ENCODE results near the gene MFAP4. TPM values are rescaled to one million over a fixed set of nuclear protein-coding genes. Genes with fewer than 3 reads are reported as not detected.

The MFAP4 gene
- total and polyA plus RNA-seq, 8 donors = 1.2 to 25.5 (median 11.5) TPM

DNA sequence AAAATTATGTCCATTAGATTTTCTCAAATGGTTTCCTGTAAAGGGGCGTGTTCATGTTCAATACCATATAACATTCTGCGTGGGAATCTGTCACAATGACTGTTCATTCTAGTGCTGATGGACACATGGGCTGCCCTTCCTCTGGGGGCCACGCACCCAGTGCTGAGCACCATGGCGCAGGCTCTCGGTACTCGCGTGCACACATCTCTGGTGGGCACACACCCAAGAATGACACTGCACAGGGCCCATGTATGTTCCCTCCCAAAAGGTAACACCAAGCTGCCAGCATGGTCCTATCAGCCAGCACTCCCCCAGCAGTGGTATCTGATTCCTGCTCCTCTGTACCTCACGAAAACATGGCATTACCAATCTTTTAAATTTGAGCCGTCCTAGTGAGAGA, 38.2 kb downstream of the MFAP4 start:
- H3K4me3 ChIP-seq = no peak overlapping the region
- intact Hi-C loops (cut with DNase I) = no loop called here
- no peak overlapping the region for H3K27ac ChIP-seq
- no peaks in the 10 kb centered on the region for H3K36me3 ChIP-seq
- 92 to 99% methylated on average over 9 of the region's 9 CpGs for WGBS, 2 donors
- ATAC-seq = no peak
- TF ChIP-seq, protein P1, sequence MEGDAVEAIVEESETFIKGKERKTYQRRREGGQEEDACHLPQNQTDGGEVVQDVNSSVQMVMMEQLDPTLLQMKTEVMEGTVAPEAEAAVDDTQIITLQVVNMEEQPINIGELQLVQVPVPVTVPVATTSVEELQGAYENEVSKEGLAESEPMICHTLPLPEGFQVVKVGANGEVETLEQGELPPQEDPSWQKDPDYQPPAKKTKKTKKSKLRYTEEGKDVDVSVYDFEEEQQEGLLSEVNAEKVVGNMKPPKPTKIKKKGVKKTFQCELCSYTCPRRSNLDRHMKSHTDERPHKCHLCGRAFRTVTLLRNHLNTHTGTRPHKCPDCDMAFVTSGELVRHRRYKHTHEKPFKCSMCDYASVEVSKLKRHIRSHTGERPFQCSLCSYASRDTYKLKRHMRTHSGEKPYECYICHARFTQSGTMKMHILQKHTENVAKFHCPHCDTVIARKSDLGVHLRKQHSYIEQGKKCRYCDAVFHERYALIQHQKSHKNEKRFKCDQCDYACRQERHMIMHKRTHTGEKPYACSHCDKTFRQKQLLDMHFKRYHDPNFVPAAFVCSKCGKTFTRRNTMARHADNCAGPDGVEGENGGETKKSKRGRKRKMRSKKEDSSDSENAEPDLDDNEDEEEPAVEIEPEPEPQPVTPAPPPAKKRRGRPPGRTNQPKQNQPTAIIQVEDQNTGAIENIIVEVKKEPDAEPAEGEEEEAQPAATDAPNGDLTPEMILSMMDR (IDR thresholded peaks at IDR 0.05) = no peak
- DNase-seq = peak in 1 of 6 donors; percentile 27
- H3K4me1 ChIP-seq = no peaks in the 10 kb centered on the region
- no peak for FAIRE-seq
- H3K9me3 ChIP-seq = no peaks in the 10 kb centered on the region
- no peaks in the 10 kb centered on the region for H3K27me3 ChIP-seq

DNA sequence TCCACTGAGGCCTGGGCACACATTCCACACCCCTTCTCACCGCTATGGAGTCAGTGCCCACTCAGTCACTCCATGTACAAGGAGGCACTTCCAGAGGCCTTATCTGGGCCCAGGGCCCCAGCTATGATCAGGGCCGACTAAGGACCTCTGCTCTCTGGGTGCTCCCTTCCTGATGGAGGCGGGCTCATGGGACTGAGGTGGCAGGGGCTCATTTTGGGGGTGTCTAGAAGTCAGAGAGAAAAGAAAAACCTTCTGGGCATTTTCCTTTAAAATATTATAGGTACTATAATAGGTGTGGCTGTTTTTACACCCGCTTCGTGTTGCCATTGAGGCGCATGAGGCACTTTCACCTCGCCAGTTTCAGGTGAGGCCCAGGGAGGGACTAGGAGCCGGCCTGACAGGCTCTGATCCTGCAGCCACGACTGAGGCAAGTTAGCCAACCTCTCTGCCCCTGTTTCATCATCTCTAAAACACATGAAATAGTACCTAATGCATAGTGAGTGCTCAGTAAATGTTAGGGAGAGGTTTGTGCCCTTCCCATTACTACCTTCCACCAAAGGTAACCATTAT, 38.8 kb downstream of the MFAP4 start:
- H3K9me3 ChIP-seq = no peaks in the 10 kb centered on the region
- no peaks in the 10 kb centered on the region for H3K36me3 ChIP-seq
- 84 to 93% methylated on average over 9 of the region's 9 CpGs for WGBS, 2 donors
- TF ChIP-seq, protein P1 (IDR thresholded peaks at IDR 0.05) = no peak
- FAIRE-seq (no peak), ATAC-seq (no peak), DNase-seq (peak in 1 of 6 donors; percentile 31)
- H3K27me3 ChIP-seq = no peaks in the 10 kb centered on the region
- H3K4me3 ChIP-seq = no peak overlapping the region
- no peaks in the 10 kb centered on the region for H3K4me1 ChIP-seq
- intact Hi-C loops (cut with DNase I) = no loop called here
- no peak overlapping the region for H3K27ac ChIP-seq

DNA sequence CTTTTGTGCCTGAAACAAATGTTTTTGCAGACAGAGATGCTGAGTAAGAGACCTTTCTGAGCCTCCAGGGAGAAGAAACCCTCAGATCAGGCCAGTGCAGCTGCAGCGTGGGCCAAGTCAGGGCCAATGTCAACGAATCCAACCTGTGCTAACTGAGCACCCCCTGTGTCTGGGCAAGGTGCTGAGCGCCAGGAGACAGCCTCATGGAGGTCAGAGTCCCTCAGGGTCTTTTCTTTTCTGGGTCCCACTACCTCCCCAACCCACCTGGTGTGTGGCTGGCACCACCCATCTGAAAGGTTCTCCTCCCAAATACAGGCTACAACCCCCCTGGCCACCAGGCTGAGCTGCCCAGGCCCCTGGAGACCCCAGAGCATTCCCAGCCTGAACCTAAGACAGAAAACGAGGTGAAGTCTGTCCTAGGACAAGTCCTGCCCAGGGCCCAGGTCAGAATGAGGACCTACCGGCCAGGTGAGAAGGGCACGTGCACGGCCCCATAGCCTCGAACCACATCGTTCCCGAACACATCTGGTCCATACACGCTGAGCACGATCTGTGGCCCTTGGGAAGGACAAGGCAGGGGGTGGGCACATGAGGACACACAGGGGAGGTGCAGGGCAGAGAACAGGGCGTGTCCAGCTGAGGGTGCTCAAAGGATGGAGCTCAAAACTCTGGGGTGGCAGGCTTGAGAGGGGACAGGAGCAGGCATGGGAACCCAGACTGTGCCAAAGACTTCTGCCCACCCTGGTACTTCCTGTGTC, 39.5 kb downstream of the MFAP4 start:
- H3K27ac ChIP-seq = no peak overlapping the region
- WGBS, 2 donors = 91 to 93% methylated on average over 13 of the region's 13 CpGs
- H3K9me3 ChIP-seq = no peaks in the 10 kb centered on the region
- no peaks in the 10 kb centered on the region for H3K4me1 ChIP-seq
- H3K27me3 ChIP-seq = no peaks in the 10 kb centered on the region
- H3K36me3 ChIP-seq = no peaks in the 10 kb centered on the region
- no peak for FAIRE-seq
- TF ChIP-seq, protein P1 (IDR thresholded peaks at IDR 0.05) = no peak
- ATAC-seq = no peak
- DNase-seq = peak in 1 of 6 donors; percentile 49
- intact Hi-C loops (cut with DNase I) = no loop called here
- H3K4me3 ChIP-seq = no peak overlapping the region

DNA sequence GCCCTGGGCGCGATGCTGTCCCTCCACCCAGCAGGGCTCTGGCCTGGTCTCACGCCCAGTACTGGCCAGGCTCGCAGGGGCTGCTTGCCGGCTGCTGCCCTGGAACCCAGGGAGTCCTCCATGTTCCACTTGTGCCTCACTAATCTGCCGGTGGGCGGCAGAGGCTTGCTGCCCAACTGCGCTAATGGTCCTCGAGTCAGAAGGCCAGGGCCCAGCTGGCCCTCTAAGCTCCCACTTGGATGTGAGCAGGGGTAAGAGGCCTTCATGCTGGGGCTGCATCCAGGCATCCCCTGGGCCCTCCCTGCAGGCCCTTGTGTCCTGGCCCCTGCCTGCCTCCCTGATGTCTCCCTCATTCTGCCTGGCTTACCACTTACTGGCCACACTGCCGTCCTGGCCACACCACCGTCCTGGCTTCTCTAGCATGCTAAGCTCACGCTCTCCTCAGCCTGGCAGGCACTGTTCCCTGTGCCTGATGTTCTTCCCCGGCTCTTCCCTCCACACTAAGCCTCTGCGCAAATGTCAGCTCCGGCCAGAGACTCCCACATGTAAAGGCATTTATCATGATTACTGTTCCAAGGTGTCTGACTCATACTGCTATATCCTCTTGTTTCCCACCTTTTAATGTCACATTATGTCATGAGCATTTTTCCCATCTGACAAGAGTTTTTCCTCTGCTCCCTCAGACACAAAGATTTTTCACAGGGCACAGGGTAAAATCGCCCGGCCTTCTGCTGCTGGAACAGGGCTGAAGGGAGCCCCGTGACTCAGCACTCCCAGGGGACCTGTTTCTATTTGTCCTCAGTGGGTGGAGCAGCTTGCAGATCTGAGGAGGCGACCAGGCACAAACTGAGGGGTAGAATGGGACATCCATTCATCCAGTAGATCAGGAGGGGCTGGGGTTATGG, 40.4 kb downstream of the MFAP4 start:
- H3K27me3 ChIP-seq = no peaks in the 10 kb centered on the region
- H3K4me1 ChIP-seq = no peaks in the 10 kb centered on the region
- 84 to 90% methylated on average over 19 of the region's 19 CpGs for WGBS, 2 donors
- no peak overlapping the region for H3K4me3 ChIP-seq
- no peaks in the 10 kb centered on the region for H3K9me3 ChIP-seq
- DNase-seq (peak in 2 of 6 donors; percentile 12 to 49), ATAC-seq (peak in 3 of 4 donors; percentile 21 to 46 (median 44)), FAIRE-seq (no peak)
- H3K27ac ChIP-seq = no peak overlapping the region
- TF ChIP-seq, protein P1 (IDR thresholded peaks at IDR 0.05) = no peak
- intact Hi-C loops (cut with DNase I) = no loop called here
- no peaks in the 10 kb centered on the region for H3K36me3 ChIP-seq
